ENCODE results near the gene BMP5. TPM values are rescaled to one million over a fixed set of nuclear protein-coding genes. Genes with fewer than 3 reads are reported as not detected.

BMP5 gene
- total RNA-seq, 2 donors from 2014 or later: not detected

DNA sequence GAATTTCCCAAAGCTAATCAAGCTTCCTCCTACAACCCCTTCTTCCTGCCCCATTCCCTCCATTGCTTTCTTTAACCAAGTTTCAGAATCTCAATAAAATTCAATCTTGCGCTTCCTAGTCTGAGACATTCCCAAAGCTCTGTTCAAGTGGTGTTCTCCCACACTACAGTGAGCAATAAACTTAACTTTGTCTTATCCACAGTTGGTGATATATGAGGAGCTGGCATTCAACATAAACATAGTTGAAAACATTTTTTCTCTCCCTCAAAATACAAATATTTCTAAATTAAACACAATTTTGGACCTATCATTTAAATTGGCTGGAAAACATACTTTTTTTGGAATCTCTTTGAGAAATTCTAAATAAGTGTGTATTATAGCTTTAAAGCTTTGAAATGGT is 166.7 kb downstream of the BMP5 start:
- ATAC-seq (no peak), DNase-seq (no peak)
- Mint-ChIP-seq H3K4me3 (no peak overlapping the region), H3K27ac (no peak overlapping the region), H3K27me3 (no peaks in the 10 kb centered on the region), H3K4me1 (no peaks in the 10 kb centered on the region), H3K36me3 (ENCODE audit: low read depth) (no peaks in the 10 kb centered on the region)
- H3K9me3 ChIP-seq (ENCODE audit: control insufficient read depth, low read length, poor library complexity, severe bottlenecking): no peaks in the 10 kb centered on the region

GRCh38 chr6:55705451-55706440 is 169.6 kb downstream of the BMP5 start:
- H3K9me3 ChIP-seq (ENCODE audit: control insufficient read depth, low read length, poor library complexity, severe bottlenecking): no peaks in the 10 kb centered on the region
- ATAC-seq (no peak), DNase-seq (no peak)
- no peaks in the 10 kb centered on the region for H3K36me3 Mint-ChIP-seq (ENCODE audit: low read depth)
- H3K4me3 Mint-ChIP-seq: no peak overlapping the region
- H3K4me1 Mint-ChIP-seq: no peaks in the 10 kb centered on the region
- no peaks in the 10 kb centered on the region for H3K27me3 Mint-ChIP-seq
- H3K27ac Mint-ChIP-seq: no peak overlapping the region

DNA sequence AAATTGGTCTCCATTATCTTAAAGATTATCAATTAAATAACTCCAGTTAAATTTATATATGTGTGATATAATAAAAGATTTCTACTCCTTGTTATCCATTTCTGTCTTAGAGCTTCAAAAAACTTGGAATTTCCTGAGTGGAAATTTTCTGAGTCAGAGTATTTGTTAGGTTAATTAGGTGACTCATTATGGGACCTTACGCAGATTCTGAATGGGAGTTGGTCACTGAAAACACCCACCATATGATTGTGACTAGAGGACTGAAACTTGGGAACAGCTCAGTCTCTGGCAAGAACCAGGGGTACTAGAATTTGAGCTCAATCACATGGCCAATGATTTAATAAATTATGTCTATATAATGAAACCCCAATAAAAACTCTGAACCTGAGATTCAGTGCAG is 171.0 kb downstream of the BMP5 start:
- no peaks in the 10 kb centered on the region for H3K4me1 Mint-ChIP-seq
- H3K27me3 Mint-ChIP-seq: no peaks in the 10 kb centered on the region
- DNase-seq: no peak
- H3K9me3 ChIP-seq (ENCODE audit: control insufficient read depth, low read length, poor library complexity, severe bottlenecking): no peaks in the 10 kb centered on the region
- H3K4me3 Mint-ChIP-seq: no peak overlapping the region
- no peaks in the 10 kb centered on the region for H3K36me3 Mint-ChIP-seq (ENCODE audit: low read depth)
- no peak overlapping the region for H3K27ac Mint-ChIP-seq
- no peak for ATAC-seq
